Measurements from ENCODE around the gene MECP2. TPM values are rescaled to one million over a fixed set of nuclear protein-coding genes. Genes with fewer than 3 reads are reported as not detected.

Gene MECP2
- total RNA-seq, 2 donors from 2014 or later = 57.0 to 113 TPM

DNA sequence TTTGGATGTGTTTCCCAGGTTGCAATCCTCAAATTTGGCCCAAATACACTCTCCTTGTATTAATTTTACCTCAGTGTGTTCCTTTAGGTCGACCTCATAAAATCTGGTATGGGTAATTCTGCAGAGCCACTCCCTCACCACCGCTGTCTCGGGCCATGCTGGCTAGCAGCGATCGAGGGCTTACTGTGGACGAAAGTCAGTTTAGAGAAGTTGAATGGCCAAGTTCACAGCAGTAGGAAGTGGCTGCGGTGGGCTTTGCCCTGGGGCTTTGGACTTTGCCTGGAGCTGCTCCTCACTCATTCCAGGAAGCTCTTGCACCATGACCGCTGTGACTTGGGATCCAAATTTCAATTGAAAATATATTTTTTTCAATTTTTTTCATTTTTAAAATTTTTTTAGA, 105.3 kb downstream of the MECP2 start:
- no peak for ATAC-seq (ENCODE audit: insufficient number of reproducible peaks, low FRiP score, low read depth)
- H3K9me3 ChIP-seq = no peaks in the 10 kb centered on the region
- no peaks in the 10 kb centered on the region for H3K4me1 ChIP-seq (ENCODE audit: control insufficient read depth in 1 of 2, low read depth in 2 of 2)
- DNase-seq (ENCODE audit: low spot score) = no peak
- H3K4me3 ChIP-seq = no peak overlapping the region
- TF ChIP-seq CTCF (IDR thresholded peaks at IDR 0.05) = no peak
- H3K36me3 ChIP-seq = no peaks in the 10 kb centered on the region
- no peaks in the 10 kb centered on the region for H3K27me3 ChIP-seq (replicated peaks; ENCODE audit: insufficient read depth)
- H3K27ac ChIP-seq = no peak overlapping the region

DNA sequence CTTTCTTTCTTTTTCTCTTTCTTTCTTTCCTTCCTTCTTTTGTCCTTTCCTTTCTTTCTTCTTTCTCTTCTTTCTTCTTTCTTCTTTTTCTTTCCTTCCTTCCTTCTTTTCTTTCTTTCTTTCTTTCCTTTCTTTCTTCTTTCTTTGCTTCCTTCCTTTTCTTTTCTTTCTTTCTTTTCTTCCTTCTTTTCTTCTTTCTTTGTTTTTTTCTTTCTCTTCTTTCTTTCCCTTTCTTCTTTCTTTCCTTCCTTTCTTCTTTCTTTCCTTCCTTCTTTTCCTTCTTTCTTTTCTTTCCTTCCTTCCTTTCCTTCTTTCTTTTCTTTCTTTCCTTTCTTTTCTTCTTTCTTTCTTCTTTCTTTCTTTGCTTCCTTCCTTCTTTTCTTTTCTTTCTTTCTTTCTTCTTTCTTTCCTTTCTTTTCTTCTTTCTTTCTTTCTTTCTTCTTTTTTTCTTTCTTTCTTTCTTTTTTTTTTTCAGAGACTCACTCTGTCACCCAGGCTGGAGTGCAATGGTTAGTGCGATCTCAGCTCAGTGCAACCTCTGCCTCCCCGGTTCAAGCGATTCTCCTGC, 106.4 kb downstream of the MECP2 start:
- no peaks in the 10 kb centered on the region for H3K4me1 ChIP-seq (ENCODE audit: control insufficient read depth in 1 of 2, low read depth in 2 of 2)
- no peaks in the 10 kb centered on the region for H3K27me3 ChIP-seq (replicated peaks; ENCODE audit: insufficient read depth)
- ATAC-seq (ENCODE audit: insufficient number of reproducible peaks, low FRiP score, low read depth) (no peak), DNase-seq (ENCODE audit: low spot score) (no peak)
- no peak overlapping the region for H3K4me3 ChIP-seq
- no peaks in the 10 kb centered on the region for H3K36me3 ChIP-seq
- TF ChIP-seq CTCF (IDR thresholded peaks at IDR 0.05) = no peak
- no peak overlapping the region for H3K27ac ChIP-seq
- no peaks in the 10 kb centered on the region for H3K9me3 ChIP-seq

GRCh38 chrX:153989973-153990655, 107.4 kb downstream of the MECP2 start:
- TF ChIP-seq CTCF (IDR thresholded peaks at IDR 0.05) = no peak
- Histone ChIP-seq H3K27ac (no peak overlapping the region), H3K9me3 (no peaks in the 10 kb centered on the region), H3K27me3 (replicated peaks; ENCODE audit: insufficient read depth) (no peaks in the 10 kb centered on the region), H3K4me1 (ENCODE audit: control insufficient read depth in 1 of 2, low read depth in 2 of 2) (peaks cover 0 to 2% of the 10 kb centered on the region in 2 donors), H3K4me3 (no peak overlapping the region), H3K36me3 (no peaks in the 10 kb centered on the region)
- DNase-seq (ENCODE audit: low spot score) (no peak), ATAC-seq (ENCODE audit: insufficient number of reproducible peaks, low FRiP score, low read depth) (no peak)

DNA sequence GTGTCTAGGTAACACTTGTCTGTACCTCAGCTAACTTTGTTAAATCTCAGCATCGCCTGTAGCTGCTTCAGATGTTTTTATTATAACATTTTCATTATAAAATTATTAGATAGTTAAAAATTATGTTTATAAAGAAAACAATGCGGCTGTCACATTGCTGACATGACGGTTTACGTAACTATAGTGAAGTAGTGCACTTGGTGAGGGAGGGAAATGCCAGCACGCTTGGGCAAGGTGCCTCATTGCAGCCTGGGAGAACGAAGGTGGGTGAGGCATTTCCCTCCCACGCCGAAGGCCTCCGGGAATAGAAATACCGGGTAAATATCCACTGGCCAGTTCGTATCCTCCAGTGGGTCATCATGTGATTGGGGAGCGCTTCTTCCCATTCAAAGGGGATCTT, 109.0 kb downstream of the MECP2 start:
- ATAC-seq (ENCODE audit: insufficient number of reproducible peaks, low FRiP score, low read depth) = no peak

More for the DNA sequence above, 109.0 kb downstream of the MECP2 start:
- no peaks in the 10 kb centered on the region for H3K9me3 ChIP-seq
- peaks cover 0 to 6% of the 10 kb centered on the region in 2 donors for H3K4me1 ChIP-seq (ENCODE audit: control insufficient read depth in 1 of 2, low read depth in 2 of 2)
- H3K27ac ChIP-seq = no peak overlapping the region
- no peaks in the 10 kb centered on the region for H3K36me3 ChIP-seq
- no peak for DNase-seq (ENCODE audit: low spot score)
- TF ChIP-seq CTCF (IDR thresholded peaks at IDR 0.05) = no peak
- H3K4me3 ChIP-seq = no peak overlapping the region
- no peaks in the 10 kb centered on the region for H3K27me3 ChIP-seq (replicated peaks; ENCODE audit: insufficient read depth)
